HG02623 (cell line): Measurements from ENCODE around the gene EPN2.
"Not testable (repeated sequence)": the region's sequence is repeated elsewhere in the genome, so short reads cannot be mapped to it uniquely, and the experiment has no call there.

Experiments used
- ATAC-seq: cut with Tn5 transposase; IDR thresholded peaks from one replicate; pipeline ENCODE4 v1.9.1; 2021; ENCODE audit warnings: moderate library complexity; ENCODE audit not compliant: unreplicated experiment

The EPN2 gene

GRCh38 chr17:19237139-19237388, at the start of gene EPN2:
EPN2 (plus strand) TSS chr17:19237366; CDS start chr17:19283120, 45,754 bp downstream.
- peak; percentile 76 for ATAC-seq

- not testable (repeated sequence) for ATAC-seq
Measured at GRCh38 chr17:19187883-19188869, 49.0 kb upstream of the EPN2 start.

- peak; percentile 48 for ATAC-seq
Measured at GRCh38 chr17:19188870-19189708, 48.1 kb upstream of the EPN2 start.

- ATAC-seq = not testable (repeated sequence)
Measured at GRCh38 chr17:19189781-19190405, 47.3 kb upstream of the EPN2 start.

- peak; percentile 82 for ATAC-seq
Measured at GRCh38 chr17:19196382-19197204, 40.6 kb upstream of the EPN2 start.

GRCh38 chr17:19202448-19202847, 34.7 kb upstream of the EPN2 start:
- peak; percentile 66 for ATAC-seq

- ATAC-seq = not testable (repeated sequence)
Measured at GRCh38 chr17:19203429-19203828, 33.7 kb upstream of the EPN2 start.

GRCh38 chr17:19215074-19215860, 21.9 kb upstream of the EPN2 start:
- not testable (repeated sequence) for ATAC-seq

GRCh38 chr17:19216148-19216926, 20.8 kb upstream of the EPN2 start:
- not testable (repeated sequence) for ATAC-seq

GRCh38 chr17:19218914-19219313, 18.3 kb upstream of the EPN2 start:
- not testable (repeated sequence) for ATAC-seq

- not testable (repeated sequence) for ATAC-seq
Measured at GRCh38 chr17:19219384-19219783, 17.8 kb upstream of the EPN2 start.

GRCh38 chr17:19220195-19220594, 17.0 kb upstream of the EPN2 start:
- not testable (repeated sequence) for ATAC-seq

- not testable (repeated sequence) for ATAC-seq
Measured at GRCh38 chr17:19226610-19227588, 10.3 kb upstream of the EPN2 start.

- not testable (repeated sequence) for ATAC-seq
Measured at GRCh38 chr17:19234676-19235075, 2.5 kb upstream of the EPN2 start.

GRCh38 chr17:19236351-19237138, 621 bp upstream of the EPN2 start:
- ATAC-seq = peak; percentile 23

- peak; percentile 36 for ATAC-seq
Measured at GRCh38 chr17:19237389-19238166, 412 bp downstream of the EPN2 start.
